ENCODE data around the gene SYT9. TPM values are rescaled to one million over a fixed set of nuclear protein-coding genes. Genes with fewer than 3 reads are reported as not detected.

The SYT9 gene
- total RNA-seq, 2 donors from 2014 or later, result 0.05 to 0.07 TPM

GRCh38 chr11:7439746-7440320, 188.1 kb downstream of the SYT9 start:
- Histone ChIP-seq H3K27me3 (no peaks in the 10 kb centered on the region), H3K4me1 (no peaks in the 10 kb centered on the region), H3K9ac (ENCODE audit: low read depth in 2 of 2, low read length in 2 of 2) (no peak overlapping the region), H3K36me3 (no peaks in the 10 kb centered on the region), H3K9me3 (no peaks in the 10 kb centered on the region), H3K27ac (no peak overlapping the region), H3K4me3 (no peak overlapping the region)
- intact Hi-C loops (cut with DNase I), result loop anchor here (5.0 to 10.0 kb wide), 2 partner anchors 255 to 343 kb away; no protein-coding TSS in a partner anchor
- TF ChIP-seq CTCF (IDR thresholded peaks at IDR 0.05), result no peak
- DNase-seq, result no peak

- no peak overlapping the region for H3K27ac ChIP-seq
- H3K4me3 ChIP-seq, result no peak overlapping the region
- H3K9me3 ChIP-seq, result no peaks in the 10 kb centered on the region
- peak; percentile 71 for DNase-seq
- intact Hi-C loops (cut with DNase I), result loop anchor here (5.0 to 10.0 kb wide), 2 partner anchors 252 to 345 kb away; no protein-coding TSS in a partner anchor
- no peaks in the 10 kb centered on the region for H3K27me3 ChIP-seq
- no peaks in the 10 kb centered on the region for H3K36me3 ChIP-seq
- H3K4me1 ChIP-seq, result no peaks in the 10 kb centered on the region
- no peak overlapping the region for H3K9ac ChIP-seq (ENCODE audit: low read depth in 2 of 2, low read length in 2 of 2)
- TF ChIP-seq CTCF (IDR thresholded peaks at IDR 0.05), result peak; percentile 68
Observed at GRCh38 chr11:7442588-7443215, 191.0 kb downstream of the SYT9 start.

DNA sequence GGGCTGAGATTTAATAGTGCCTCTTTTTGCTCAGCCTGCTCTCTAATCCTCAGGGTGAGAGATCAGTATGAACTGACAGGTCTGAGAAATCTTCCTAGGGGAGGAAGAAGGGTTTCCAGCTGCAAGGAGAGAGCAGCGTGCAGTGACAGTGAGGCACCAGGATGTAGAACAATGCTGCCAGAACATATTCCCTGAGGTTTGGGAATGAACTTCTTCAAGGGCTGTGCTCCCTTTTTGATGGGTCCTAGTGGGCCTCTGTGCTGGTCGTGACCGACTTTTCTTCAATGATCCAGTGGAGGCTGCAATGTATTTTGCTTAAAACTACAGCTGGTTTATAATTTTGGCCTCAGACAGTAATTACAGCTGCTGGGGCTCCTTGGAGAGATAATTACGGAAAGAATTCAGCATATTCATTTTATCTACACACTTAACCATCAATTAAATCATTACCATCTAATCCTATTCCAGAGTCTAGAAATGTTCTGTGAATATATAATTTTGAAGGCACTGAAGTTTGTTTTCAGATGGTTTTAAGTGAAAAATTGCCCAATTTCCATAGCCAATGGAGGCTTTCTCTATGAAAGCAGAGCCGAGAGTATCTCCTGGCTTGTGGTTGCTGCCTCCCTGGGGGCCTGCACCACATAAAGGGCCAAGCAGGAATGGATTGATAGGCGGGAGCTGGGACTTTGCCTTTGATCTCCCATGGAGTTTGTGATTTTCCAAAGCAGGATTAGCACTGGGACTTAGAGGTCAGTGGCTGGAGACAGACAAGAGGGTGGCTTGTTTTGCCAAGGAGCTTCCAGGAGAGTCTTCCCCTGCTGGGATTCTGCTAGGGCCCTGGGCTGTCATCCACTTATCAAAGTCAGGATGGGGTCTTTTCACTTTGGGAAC, 192.6 kb downstream of the SYT9 start:
- Histone ChIP-seq H3K4me3 (no peak overlapping the region), H3K9ac (ENCODE audit: low read depth in 2 of 2, low read length in 2 of 2) (no peak overlapping the region), H3K36me3 (no peaks in the 10 kb centered on the region), H3K27me3 (no peaks in the 10 kb centered on the region), H3K27ac (no peak overlapping the region), H3K4me1 (no peaks in the 10 kb centered on the region), H3K9me3 (no peaks in the 10 kb centered on the region)
- no peak for TF ChIP-seq CTCF (IDR thresholded peaks at IDR 0.05)
- intact Hi-C loops (cut with DNase I), result loop anchor here (5.0 to 10.0 kb wide), 2 partner anchors 250 to 347 kb away; no protein-coding TSS in a partner anchor
- DNase-seq, result no peak

DNA sequence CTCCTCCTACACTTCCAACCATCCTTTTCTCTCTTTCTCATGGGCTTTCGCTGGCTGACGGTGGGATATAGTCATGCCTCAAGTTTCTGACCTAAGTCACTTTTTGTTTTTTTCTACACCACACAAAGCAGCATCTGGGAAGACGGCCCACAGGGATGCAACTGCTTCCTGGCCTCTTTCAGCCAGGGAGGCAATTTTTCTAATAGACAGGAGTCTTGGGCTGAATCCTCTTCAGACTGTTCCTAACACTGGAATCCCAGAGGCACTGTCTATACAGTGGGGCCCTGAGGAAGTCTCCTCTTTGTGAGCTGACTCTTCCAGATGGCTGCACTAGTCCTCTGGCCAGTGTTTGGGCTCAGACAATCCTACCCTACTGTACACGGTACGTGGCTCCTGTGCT, 193.9 kb downstream of the SYT9 start:
- Histone ChIP-seq H3K36me3 (no peaks in the 10 kb centered on the region), H3K4me3 (no peak overlapping the region), H3K9ac (ENCODE audit: low read depth in 2 of 2, low read length in 2 of 2) (no peak overlapping the region), H3K4me1 (no peaks in the 10 kb centered on the region), H3K9me3 (no peaks in the 10 kb centered on the region), H3K27ac (no peak overlapping the region), H3K27me3 (no peaks in the 10 kb centered on the region)
- intact Hi-C loops (cut with DNase I), result loop anchor here (10.0 kb wide), 1 partner anchor 249 kb away; no protein-coding TSS in a partner anchor
- no peak for TF ChIP-seq CTCF (IDR thresholded peaks at IDR 0.05)
- no peak for DNase-seq

GRCh38 chr11:7448201-7448600, 196.5 kb downstream of the SYT9 start:
- H3K4me3 ChIP-seq, result no peak overlapping the region
- no peak for DNase-seq
- no peaks in the 10 kb centered on the region for H3K9me3 ChIP-seq
- no peak overlapping the region for H3K27ac ChIP-seq
- no peaks in the 10 kb centered on the region for H3K27me3 ChIP-seq
- no peak overlapping the region for H3K9ac ChIP-seq (ENCODE audit: low read depth in 2 of 2, low read length in 2 of 2)
- TF ChIP-seq CTCF (IDR thresholded peaks at IDR 0.05), result no peak
- intact Hi-C loops (cut with DNase I), result loop anchor here (10.0 kb wide), 1 partner anchor 247 kb away; no protein-coding TSS in a partner anchor
- H3K36me3 ChIP-seq, result no peaks in the 10 kb centered on the region
- H3K4me1 ChIP-seq, result no peaks in the 10 kb centered on the region

Data from colonic mucosa (tissue), 4 donors.